ENCODE results near the gene GIT2. TPM values are rescaled to one million over a fixed set of nuclear protein-coding genes. Genes with fewer than 3 reads are reported as not detected.

The GIT2 gene
- total RNA-seq, 1 experiment from 2014 or later: 21.7 TPM

DNA sequence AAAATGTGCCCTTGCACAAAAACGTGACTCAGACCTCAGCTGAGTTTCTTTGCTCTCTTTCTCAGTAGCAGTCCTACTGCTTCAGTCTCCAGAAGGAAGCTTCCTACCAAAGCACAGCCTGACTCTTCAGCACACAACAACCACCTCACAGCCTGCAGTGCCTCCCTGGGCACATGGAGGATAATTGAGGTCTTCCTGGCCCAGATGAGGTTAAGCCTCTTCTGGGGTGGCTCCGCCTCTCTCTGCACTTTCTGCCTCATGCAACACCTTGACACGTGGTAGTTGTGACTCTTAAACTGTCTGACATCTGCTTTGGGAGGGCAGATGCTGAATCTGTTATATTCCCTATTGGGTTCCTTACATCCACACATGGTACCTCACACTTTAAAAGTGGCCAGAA lies 33.8 kb downstream of the GIT2 start (continued):
- TF ChIP-seq NR1H2 (CRISPR knock-in tag; IDR thresholded peaks at IDR 0.05): no peak
- no peak for TF ChIP-seq JAZF1 (CRISPR knock-in tag; IDR thresholded peaks at IDR 0.05)
- TF ChIP-seq ZNF423 (CRISPR knock-in tag; IDR thresholded peaks at IDR 0.05): no peak
- no peak for TF ChIP-seq ZNF121 (CRISPR knock-in tag; IDR thresholded peaks at IDR 0.05)
- no peak for TF ChIP-seq STAT6 (CRISPR knock-in tag; conservative IDR thresholded peaks at IDR 0.05; ENCODE audit: low read depth)
- no peak for TF ChIP-seq E2F5 (CRISPR knock-in tag; IDR thresholded peaks at IDR 0.05)

- TF ChIP-seq ELF4 (CRISPR knock-in tag; IDR thresholded peaks at IDR 0.05; ENCODE audit: low read depth) (no peak), MAX (CRISPR knock-in tag; IDR thresholded peaks at IDR 0.05) (no peak), JUN (CRISPR knock-in tag; IDR thresholded peaks at IDR 0.05) (no peak), TEAD4 (CRISPR knock-in tag; IDR thresholded peaks at IDR 0.05) (no peak), ZNF512 (CRISPR knock-in tag; IDR thresholded peaks at IDR 0.05; ENCODE audit: borderline replicate concordance) (no peak), ETV6 (CRISPR knock-in tag; IDR thresholded peaks at IDR 0.05) (no peak), TP53 (CRISPR knock-in tag; IDR thresholded peaks at IDR 0.05) (no peak), SMAD4 (CRISPR knock-in tag; IDR thresholded peaks at IDR 0.05) (no peak), GABPB1 (CRISPR knock-in tag; IDR thresholded peaks at IDR 0.05) (no peak), MXD4 (CRISPR knock-in tag; IDR thresholded peaks at IDR 0.05; ENCODE audit: borderline replicate concordance) (no peak), STAT6 (CRISPR knock-in tag; conservative IDR thresholded peaks at IDR 0.05; ENCODE audit: low read depth) (no peak), ATF2 (CRISPR knock-in tag; IDR thresholded peaks at IDR 0.05; ENCODE audit: borderline replicate concordance, low read depth) (no peak), FOXK1 (CRISPR knock-in tag; IDR thresholded peaks at IDR 0.05) (no peak), EMX1 (CRISPR knock-in tag; IDR thresholded peaks at IDR 0.05) (no peak), ESRRA (CRISPR knock-in tag; IDR thresholded peaks at IDR 0.05; ENCODE audit: borderline replicate concordance) (no peak), SP1 (CRISPR knock-in tag; conservative IDR thresholded peaks at IDR 0.05) (no peak), ZNF138 (CRISPR knock-in tag; conservative IDR thresholded peaks at IDR 0.05) (no peak)
- TF ChIP-seq, protein P1, sequence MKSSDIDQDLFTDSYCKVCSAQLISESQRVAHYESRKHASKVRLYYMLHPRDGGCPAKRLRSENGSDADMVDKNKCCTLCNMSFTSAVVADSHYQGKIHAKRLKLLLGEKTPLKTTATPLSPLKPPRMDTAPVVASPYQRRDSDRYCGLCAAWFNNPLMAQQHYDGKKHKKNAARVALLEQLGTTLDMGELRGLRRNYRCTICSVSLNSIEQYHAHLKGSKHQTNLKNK (CRISPR knock-in tag; IDR thresholded peaks at IDR 0.05): no peak
- TF ChIP-seq, protein P2, sequence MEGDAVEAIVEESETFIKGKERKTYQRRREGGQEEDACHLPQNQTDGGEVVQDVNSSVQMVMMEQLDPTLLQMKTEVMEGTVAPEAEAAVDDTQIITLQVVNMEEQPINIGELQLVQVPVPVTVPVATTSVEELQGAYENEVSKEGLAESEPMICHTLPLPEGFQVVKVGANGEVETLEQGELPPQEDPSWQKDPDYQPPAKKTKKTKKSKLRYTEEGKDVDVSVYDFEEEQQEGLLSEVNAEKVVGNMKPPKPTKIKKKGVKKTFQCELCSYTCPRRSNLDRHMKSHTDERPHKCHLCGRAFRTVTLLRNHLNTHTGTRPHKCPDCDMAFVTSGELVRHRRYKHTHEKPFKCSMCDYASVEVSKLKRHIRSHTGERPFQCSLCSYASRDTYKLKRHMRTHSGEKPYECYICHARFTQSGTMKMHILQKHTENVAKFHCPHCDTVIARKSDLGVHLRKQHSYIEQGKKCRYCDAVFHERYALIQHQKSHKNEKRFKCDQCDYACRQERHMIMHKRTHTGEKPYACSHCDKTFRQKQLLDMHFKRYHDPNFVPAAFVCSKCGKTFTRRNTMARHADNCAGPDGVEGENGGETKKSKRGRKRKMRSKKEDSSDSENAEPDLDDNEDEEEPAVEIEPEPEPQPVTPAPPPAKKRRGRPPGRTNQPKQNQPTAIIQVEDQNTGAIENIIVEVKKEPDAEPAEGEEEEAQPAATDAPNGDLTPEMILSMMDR (IDR thresholded peaks at IDR 0.05): no peak
- Mint-ChIP-seq H3K27ac (no peak overlapping the region), H3K27me3 (ENCODE audit: low read depth) (no peaks in the 10 kb centered on the region), H3K4me3 (no peak overlapping the region), H3K9me3 (no peaks in the 10 kb centered on the region), H3K4me1 (no peaks in the 10 kb centered on the region), H3K36me3 (peaks cover 29% of the 10 kb centered on the region)
- ChIA-PET CTCF (interaction anchor here (1.1 kb wide), 1 partner anchor 50 kb away, joined by 3 read pairs; no protein-coding TSS in a partner anchor), POLR2A (no interaction called here)
- DNase-seq (ENCODE audit: low spot score): no peak
- ATAC-seq: no peak
Observed at GRCh38 chr12:109961612-109962011, 34.6 kb downstream of the GIT2 start.

All from WTC11 (cell line).